HepG2 (cell line): Measurements from ENCODE around the gene RBM44. TPM values are rescaled to one million over a fixed set of nuclear protein-coding genes. Genes with fewer than 3 reads are reported as not detected.

Source experiments
- ATAC-seq: fragments of 200-7000 bp; cut with Tn5 transposase; 3 replicates; pipeline ENCODE4 v1.9.1; 2020; ENCODE audit warnings: mild to moderate bottlenecking, moderate library complexity
- BruUV-seq: library from RNA; stranded (reverse); fragments of 400-500 nt; replicated peaks from 2 replicates; lab custom pipeline; 2021; lab: Mats Ljungman, UMichigan
- CTCF ChIA-PET: fragments of 300-600 bp; formaldehyde crosslinking; extraction: SDS; loops from one replicate; lab custom pipeline; 2021; ENCODE audit warnings: low total read pairs, inconsistent platforms, low intra/inter-chr PET ratio; lab: Yijun Ruan, JAX
- POLR2A ChIA-PET: fragments of 350-600 bp; sonication (Branson Sonifier 250); formaldehyde crosslinking; loops from one replicate; lab custom pipeline; 2020; ENCODE audit warnings: antibody characterized with exemption, inconsistent platforms; lab: Yijun Ruan, JAX
- DNase-seq: peaks from one replicate; pipeline ENCODE4 v3.0.0-alpha.2; 2015; ENCODE audit warnings: low spot score
- FAIRE-seq: peaks from 3 replicates; lab custom pipeline; 2011; peaks lifted over from hg19 to GRCh38; lab: Jason Lieb, UNC
- H2AFZ ChIP-seq: one replicate; pipeline ENCODE4 v1.6.1; 2011; ENCODE audit warnings: low read length, inconsistent platforms
- H3K27ac ChIP-seq: fragments of 300-600 bp; 3 replicates; pipeline ENCODE4 v1.8.0; 2011; ENCODE audit warnings: mixed run types, mild to moderate bottlenecking, mixed read lengths, low read length, inconsistent platforms; ENCODE audit not compliant: insufficient read depth; ENCODE audit errors: extremely low read length
- H3K27me3 ChIP-seq, 2 experiments: fragments of 200-600 bp in 1 of 2; 2 replicates in 1 of 2; 3 replicates in 1 of 2; pipeline versions ENCODE4 v1.6.0 to v1.8.0; 2011; ENCODE audit warnings: low read length in 2 of 2, mild to moderate bottlenecking in 2 of 2, moderate library complexity in 2 of 2, inconsistent platforms in 1 of 2; ENCODE audit not compliant: insufficient read depth in 2 of 2, control insufficient read depth in 1 of 2
- H3K36me3 ChIP-seq, 2 experiments: fragments of 200-600 bp in 1 of 2; replicated peaks in 1 of 2; 2 replicates in 1 of 2; 3 replicates in 1 of 2; pipeline versions ENCODE4 v1.5.1 to v1.8.0; 2011; ENCODE audit warnings: low read length in 2 of 2, inconsistent platforms in 1 of 2; ENCODE audit not compliant: insufficient read depth in 2 of 2, control insufficient read depth in 1 of 2
- H3K4me1 ChIP-seq: 2 replicates; pipeline ENCODE4 v1.5.1; 2012; ENCODE audit warnings: low read length, inconsistent platforms; ENCODE audit not compliant: insufficient read depth
- H3K4me2 ChIP-seq: 2 replicates; pipeline ENCODE4 v1.6.0; 2011; ENCODE audit warnings: low read depth, low read length, inconsistent platforms
- H3K4me3 ChIP-seq, 3 experiments: fragments of 200-600 bp in 1 of 3; sonication (generic), shearing (Covaris generic) in 1 of 3; replicated peaks in 1 of 3; 2 replicates each; pipeline ENCODE4 v1.5.1; 2011 to 2016; ENCODE audit warnings: low read length in 3 of 3, inconsistent platforms in 2 of 3, low read depth in 2 of 3, mild to moderate bottlenecking in 2 of 3, control low read depth in 1 of 3, mixed read lengths in 1 of 3; ENCODE audit not compliant: insufficient read depth in 1 of 3
- H3K79me2 ChIP-seq: one replicate; pipeline ENCODE4 v1.6.1; 2011; ENCODE audit warnings: low read length, inconsistent platforms; ENCODE audit not compliant: insufficient read depth
- H3K9ac ChIP-seq: 2 replicates; pipeline ENCODE4 v1.6.0; 2011; ENCODE audit warnings: mild to moderate bottlenecking, low read depth, low read length, inconsistent platforms; ENCODE audit not compliant: insufficient read depth
- H3K9me3 ChIP-seq: 2 replicates; pipeline ENCODE4 v1.5.1; 2012; ENCODE audit warnings: mild to moderate bottlenecking, low read length
- H4K20me1 ChIP-seq: 2 replicates; pipeline ENCODE4 v1.6.0; 2011; ENCODE audit warnings: inconsistent platforms, mild to moderate bottlenecking, low read length, moderate library complexity; ENCODE audit not compliant: insufficient read depth
- AGO1 ChIP-seq: fragments of 200-400 bp; formaldehyde crosslinking; IDR thresholded peaks from 2 replicates; pipeline ENCODE4 v1.6.1; 2017; ENCODE audit warnings: mild to moderate bottlenecking, low read depth, low read length, moderate library complexity; ENCODE audit not compliant: poor library complexity, severe bottlenecking
- GZF1 ChIP-seq: sonication (generic); formaldehyde crosslinking; IDR thresholded peaks from 2 replicates; pipeline ENCODE4 v1.5.1; 2020; ENCODE audit warnings: mild to moderate bottlenecking, missing genetic modification reagents
- IKZF5 ChIP-seq: IDR thresholded peaks from 2 replicates; pipeline ENCODE4 v1.6.1; 2018; ENCODE audit warnings: missing genetic modification reagents, mild to moderate bottlenecking, missing compliant biosample characterization
- KDM1A ChIP-seq: IDR thresholded peaks from 2 replicates; pipeline ENCODE4 v1.6.1; 2016; ENCODE audit warnings: missing compliant biosample characterization
- KLF12 ChIP-seq: sonication (generic); formaldehyde crosslinking; IDR thresholded peaks from 2 replicates; pipeline ENCODE4 v1.4.0; 2020; ENCODE audit warnings: missing genetic modification reagents, borderline replicate concordance
- MIER3 ChIP-seq: IDR thresholded peaks from 2 replicates; pipeline ENCODE4 v1.6.1; 2016; ENCODE audit warnings: missing compliant biosample characterization, borderline replicate concordance
- NFE2 ChIP-seq: sonication (generic); formaldehyde crosslinking; IDR thresholded peaks from 2 replicates; pipeline ENCODE4 v1.4.0; 2020; ENCODE audit warnings: missing genetic modification reagents
- PAX8 ChIP-seq: sonication (generic); formaldehyde crosslinking; IDR thresholded peaks from 2 replicates; pipeline ENCODE4 v1.8.0; 2022; ENCODE audit warnings: mild to moderate bottlenecking, missing genetic modification reagents, borderline replicate concordance
- POGZ ChIP-seq: sonication (generic); formaldehyde crosslinking; IDR thresholded peaks from 2 replicates; pipeline ENCODE4 v1.4.0; 2020; ENCODE audit warnings: mild to moderate bottlenecking, missing genetic modification reagents
- SP2 ChIP-seq: sonication (generic); formaldehyde crosslinking; IDR thresholded peaks from 2 replicates; pipeline ENCODE4 v1.5.1; 2020; ENCODE audit warnings: mild to moderate bottlenecking, missing genetic modification reagents
- THYN1 ChIP-seq: sonication (generic); formaldehyde crosslinking; IDR thresholded peaks from 2 replicates; pipeline ENCODE4 v1.8.1; 2023; ENCODE audit warnings: low read depth, mild to moderate bottlenecking, moderate library complexity, missing genetic modification reagents, borderline replicate concordance
- ZFP41 ChIP-seq: sonication (generic); formaldehyde crosslinking; IDR thresholded peaks from 2 replicates; pipeline ENCODE4 v1.4.0; 2020; ENCODE audit warnings: mild to moderate bottlenecking, missing genetic modification reagents, borderline replicate concordance
- ZNF232 ChIP-seq: sonication (generic); formaldehyde crosslinking; IDR thresholded peaks from 2 replicates; pipeline ENCODE4 v1.4.0; 2020; ENCODE audit warnings: missing genetic modification reagents, borderline replicate concordance
- ZNF296 ChIP-seq: sonication (generic); formaldehyde crosslinking; conservative IDR thresholded peaks from 2 replicates; pipeline ENCODE4 v1.5.0; 2020; ENCODE audit warnings: mild to moderate bottlenecking, missing genetic modification reagents
- ZNF343 ChIP-seq: sonication (generic); formaldehyde crosslinking; IDR thresholded peaks from 2 replicates; pipeline ENCODE4 v1.4.0; 2020; ENCODE audit warnings: mild to moderate bottlenecking, missing genetic modification reagents
- ZNF7 ChIP-seq: IDR thresholded peaks from 2 replicates; pipeline ENCODE4 v1.6.1; 2016; ENCODE audit warnings: missing biosample characterization, missing genetic modification reagents
- ZNF788 ChIP-seq: sonication (generic); formaldehyde crosslinking; IDR thresholded peaks from 2 replicates; pipeline ENCODE4 v1.5.0; 2020; ENCODE audit warnings: mild to moderate bottlenecking, missing genetic modification reagents, borderline replicate concordance
- ZNF790 ChIP-seq: sonication (generic); formaldehyde crosslinking; IDR thresholded peaks from 2 replicates; pipeline ENCODE4 v1.8.0; 2022; ENCODE audit warnings: missing genetic modification reagents, mild to moderate bottlenecking, borderline replicate concordance
- WGBS: methylation state at CpG from one replicate; pipeline ENCODE4 v1.1.6; 2017; ENCODE audit warnings: low lambda C conversion rate; 5-methylcytosine and 5-hydroxymethylcytosine counted together
- in situ Hi-C: cut with HindIII; loops from 2 replicates; pipeline ENCODE4 v1.10.0; 2017; ENCODE audit warnings: low pct_unique_long_range_greater_than_20kb; ENCODE audit not compliant: extremely low pct_ligation_motif_present
- intact Hi-C: fragments of 100-400 bp; cut with micrococcal nuclease; formaldehyde crosslinking; loops from one replicate; pipeline ENCODE4 v1.10.0; 2022; ENCODE audit not compliant: unreplicated experiment
- polyA plus RNA-seq, 8 experiments: library from polyadenylated mRNA; depleted of rRNA in 3 of 8; stranded (reverse) in 7 of 8; unstranded in 1 of 8; fragments of >200 nt; fragmentation: Illumina TruSeq in 4 of 8; extraction: Trizol in 4 of 8; gene quantifications; 2 replicates each; pipeline versions ENCODE4 v1.2.1 to v1.2.3, GENCODE V29; 2011 to 2016; ENCODE audit warnings: low read depth in 4 of 8, missing spikeins in 1 of 8, mixed read lengths in 1 of 8; ENCODE audit not compliant: insufficient read depth in 1 of 8
- total RNA-seq, 5 experiments: library from RNA; depleted of rRNA; stranded (reverse); fragments of >200 nt; fragmentation: Illumina TruSeq; extraction: Trizol; gene quantifications; 2 replicates each; pipeline ENCODE4 v1.2.3, GENCODE V29; 2016; ENCODE audit warnings: low read depth in 1 of 5
- TF ChIP-seq, protein P1 (sequence below): sonication (generic); formaldehyde crosslinking; IDR thresholded peaks from 2 replicates; pipeline ENCODE4 v1.8.0; 2022; ENCODE audit warnings: missing genetic modification reagents, mild to moderate bottlenecking, moderate library complexity, borderline replicate concordance

The RBM44 gene
- total and polyA plus RNA-seq, 2 of the 13 experiments (the other 11 are each of a cell fraction or from before 2014, with no cell fraction given), result 0.13 to 0.50 TPM

DNA sequence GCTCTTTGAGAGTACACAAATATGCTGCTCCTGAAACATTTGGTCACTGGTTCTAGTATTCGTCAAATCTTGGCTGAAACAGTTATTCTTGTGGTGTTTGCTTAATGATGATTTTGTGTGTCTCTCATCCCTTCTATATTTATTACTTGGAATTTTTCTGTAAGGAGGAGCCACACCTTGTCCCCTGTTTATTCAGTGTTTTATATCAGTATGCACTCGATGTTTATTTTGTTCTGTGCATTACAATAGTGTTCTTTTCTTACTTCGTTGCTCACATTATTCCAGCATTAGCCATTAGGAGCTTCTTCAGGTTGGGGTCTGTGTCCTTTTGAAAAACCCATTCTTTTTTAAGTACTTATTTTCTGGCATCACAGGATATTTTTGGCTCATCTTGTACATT, 55.7 kb downstream of the RBM44 start:
- WGBS, result 9% methylated on average over 3 of the region's 3 CpGs

GRCh38 chr2:237857791-237858190, 59.2 kb downstream of the RBM44 start:
- ChIA-PET CTCF (interaction anchor here (1.1 to 2.2 kb wide), 5 partner anchors 158 to 405 kb away, joined by 3 to 10 read pairs (median 7); no protein-coding TSS in a partner anchor), POLR2A (interaction anchor here (1.0 to 1.1 kb wide), 3 partner anchors 249 to 406 kb away, joined by 3 to 4 read pairs (median 4); partner anchors contain the start of gene HES6)
- Histone ChIP-seq H2AFZ (no peak overlapping the region), H3K9me3 (no peaks in the 10 kb centered on the region), H3K36me3 (no peaks in the 10 kb centered on the region), H3K27me3 (peaks cover 6 to 77% of the 10 kb centered on the region in 2 experiments; a peak in 4 of 5 replicates), H3K9ac (no peak overlapping the region), H3K79me2 (no peaks in the 10 kb centered on the region), H3K4me2 (no peak overlapping the region), H3K4me3 (no peak overlapping the region), H3K4me1 (peaks cover 29% of the 10 kb centered on the region), H3K27ac (no peak overlapping the region), H4K20me1 (no peaks in the 10 kb centered on the region)
- intact Hi-C loops (loop anchor here (1.0 to 5.0 kb wide), 3 partner anchors 250 to 406 kb away; partner anchors contain the start of gene KLHL30), in situ Hi-C loops (loop anchor here (5.0 to 10.0 kb wide), 2 partner anchors 250 to 407 kb away; no protein-coding TSS in a partner anchor)
- no TSS peak for BruUV-seq
- no peak for DNase-seq
- 43% methylated on average over 8 of the region's 8 CpGs for WGBS
- no peak for FAIRE-seq
- ATAC-seq, result no peak
- TF ChIP-seq PAX8 (CRISPR knock-in tag) (no peak), KDM1A (CRISPR knock-in tag) (no peak), ZNF7 (CRISPR knock-in tag) (no peak), SP2 (no peak), KLF12 (CRISPR knock-in tag) (no peak), GZF1 (no peak), NFE2 (no peak), ZNF788 (CRISPR knock-in tag) (no peak), IKZF5 (CRISPR knock-in tag) (no peak), ZNF296 (CRISPR knock-in tag) (no peak), ZNF343 (no peak), ZNF232 (CRISPR knock-in tag) (no peak), ZFP41 (CRISPR knock-in tag) (no peak), MIER3 (CRISPR knock-in tag) (no peak)
- TF ChIP-seq, protein P1, sequence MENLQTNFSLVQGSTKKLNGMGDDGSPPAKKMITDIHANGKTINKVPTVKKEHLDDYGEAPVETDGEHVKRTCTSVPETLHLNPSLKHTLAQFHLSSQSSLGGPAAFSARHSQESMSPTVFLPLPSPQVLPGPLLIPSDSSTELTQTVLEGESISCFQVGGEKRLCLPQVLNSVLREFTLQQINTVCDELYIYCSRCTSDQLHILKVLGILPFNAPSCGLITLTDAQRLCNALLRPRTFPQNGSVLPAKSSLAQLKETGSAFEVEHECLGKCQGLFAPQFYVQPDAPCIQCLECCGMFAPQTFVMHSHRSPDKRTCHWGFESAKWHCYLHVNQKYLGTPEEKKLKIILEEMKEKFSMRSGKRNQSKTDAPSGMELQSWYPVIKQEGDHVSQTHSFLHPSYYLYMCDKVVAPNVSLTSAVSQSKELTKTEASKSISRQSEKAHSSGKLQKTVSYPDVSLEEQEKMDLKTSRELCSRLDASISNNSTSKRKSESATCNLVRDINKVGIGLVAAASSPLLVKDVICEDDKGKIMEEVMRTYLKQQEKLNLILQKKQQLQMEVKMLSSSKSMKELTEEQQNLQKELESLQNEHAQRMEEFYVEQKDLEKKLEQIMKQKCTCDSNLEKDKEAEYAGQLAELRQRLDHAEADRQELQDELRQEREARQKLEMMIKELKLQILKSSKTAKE (CRISPR knock-in tag), result no peak

More for the DNA sequence above, 55.7 kb downstream of the RBM44 start:
- ATAC-seq (no peak), FAIRE-seq (no peak), DNase-seq (no peak)
- POLR2A ChIA-PET, result no interaction called here
- no peak overlapping the region for H3K9ac ChIP-seq
- no peaks in the 10 kb centered on the region for H3K4me1 ChIP-seq
- BruUV-seq, result no TSS peak
- no peaks in the 10 kb centered on the region for H3K36me3 ChIP-seq
- no peak for TF ChIP-seq AGO1
- no peak for TF ChIP-seq POGZ
- no peak for TF ChIP-seq ZNF790
- no peak for TF ChIP-seq THYN1
- H3K27ac ChIP-seq, result no peak overlapping the region
- no peak overlapping the region for H3K4me2 ChIP-seq
- H2AFZ ChIP-seq, result no peak overlapping the region
- in situ Hi-C loops, result loop anchor here (10.0 kb wide), 1 partner anchor 411 kb away; no protein-coding TSS in a partner anchor
- CTCF ChIA-PET, result no interaction called here
- H3K9me3 ChIP-seq, result peaks cover 1% of the 10 kb centered on the region
- H3K4me3 ChIP-seq, result no peak overlapping the region
- H4K20me1 ChIP-seq, result no peaks in the 10 kb centered on the region
- H3K27me3 ChIP-seq, result peaks cover 3 to 62% of the 10 kb centered on the region in 2 experiments; a peak in 4 of 5 replicates
- intact Hi-C loops, result no loop called here
- H3K79me2 ChIP-seq, result no peaks in the 10 kb centered on the region
